ENCODE measurements around the gene OVCA2.
A peak's percentile ranks its signal among the peaks of the same experiment; 100 is the strongest.

Gene OVCA2

DNA sequence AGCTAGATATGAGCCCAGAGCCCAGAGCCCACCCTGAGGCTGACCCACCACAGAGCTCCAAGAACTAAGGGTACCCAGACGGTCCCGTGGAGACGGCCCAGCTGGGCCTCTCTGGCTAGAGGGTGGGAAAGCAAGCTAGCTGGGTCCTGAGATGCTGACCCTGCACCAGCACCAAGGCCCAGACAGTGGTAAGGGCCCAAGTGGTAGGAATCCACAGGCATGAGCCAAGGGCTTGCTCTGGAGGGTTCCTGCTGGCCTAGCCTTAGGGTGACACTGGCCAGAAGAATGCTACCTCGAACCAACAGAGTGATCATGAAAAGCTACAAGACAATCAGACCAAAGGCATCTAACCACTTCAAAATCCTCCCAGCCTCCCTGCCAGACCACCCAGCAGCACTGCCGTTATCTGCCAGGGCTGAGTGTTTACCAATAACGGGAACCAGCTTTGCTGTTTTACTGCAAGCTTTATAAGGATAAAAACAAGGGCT, 26.3 kb downstream of the OVCA2 start:
- DNase-seq = no peak

DNA sequence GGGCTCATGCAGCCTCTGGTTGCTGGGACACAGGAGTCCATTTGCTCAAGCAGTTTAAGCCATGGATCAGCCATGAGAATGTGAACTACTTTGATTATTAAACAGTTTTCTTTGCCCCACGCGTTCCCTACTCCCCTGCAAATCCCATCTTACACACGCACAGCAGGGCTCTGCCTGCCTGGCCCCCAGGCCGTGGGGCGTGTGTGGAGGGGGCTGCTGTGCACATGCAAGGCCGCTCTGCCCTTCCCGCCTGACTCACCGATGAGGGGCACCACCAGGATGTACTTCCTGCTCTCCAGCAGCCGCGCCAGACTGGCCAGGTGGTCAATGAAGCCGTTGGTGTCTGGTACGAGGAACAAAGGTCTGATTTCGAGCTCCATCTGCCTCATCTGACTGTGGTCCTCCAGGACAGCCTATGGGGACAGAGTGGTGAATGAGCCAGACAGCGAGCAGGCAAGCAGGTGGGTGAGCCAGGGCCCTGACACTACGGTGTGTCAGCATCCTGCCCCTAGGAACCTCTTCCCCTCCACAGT, 26.8 kb downstream of the OVCA2 start:
- no peak for DNase-seq

DNA sequence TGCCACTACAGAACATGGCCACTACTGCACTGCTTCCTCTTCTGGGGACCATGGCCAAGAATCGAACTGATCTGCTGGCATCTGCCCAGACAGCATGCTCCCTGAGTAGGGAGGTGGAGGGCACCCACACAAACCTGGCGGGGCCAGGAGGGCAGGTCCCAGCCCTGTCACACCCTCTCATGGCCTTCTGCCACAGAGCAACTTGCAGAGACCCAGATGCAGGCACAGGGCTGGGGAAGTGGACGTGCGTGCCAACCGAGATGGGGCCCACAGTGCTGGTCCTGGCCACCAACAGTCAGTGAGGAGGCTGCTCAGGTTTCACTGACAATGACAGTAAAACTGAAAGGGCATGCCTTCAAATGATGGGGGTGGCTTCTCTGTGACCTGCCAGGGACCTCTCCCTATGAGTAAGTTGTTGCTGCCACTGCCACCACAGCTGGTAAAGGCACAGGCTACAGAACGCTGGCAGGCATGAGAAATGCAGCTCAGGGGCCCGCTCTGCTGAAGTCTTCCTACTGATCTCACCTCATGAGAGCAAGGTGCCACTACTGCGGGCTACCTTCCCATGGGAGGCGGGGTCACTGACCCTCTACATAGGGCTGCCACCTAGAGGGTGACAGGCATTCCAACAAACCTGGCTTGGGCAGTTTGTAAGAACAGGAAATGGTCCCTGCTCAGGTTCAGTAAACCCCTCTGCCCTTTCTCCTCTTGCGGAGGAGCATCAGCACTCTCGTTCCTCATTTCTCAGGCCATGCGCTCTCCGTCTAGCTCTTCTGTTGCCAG, 28.6 kb downstream of the OVCA2 start:
- no peak for DNase-seq

DNA sequence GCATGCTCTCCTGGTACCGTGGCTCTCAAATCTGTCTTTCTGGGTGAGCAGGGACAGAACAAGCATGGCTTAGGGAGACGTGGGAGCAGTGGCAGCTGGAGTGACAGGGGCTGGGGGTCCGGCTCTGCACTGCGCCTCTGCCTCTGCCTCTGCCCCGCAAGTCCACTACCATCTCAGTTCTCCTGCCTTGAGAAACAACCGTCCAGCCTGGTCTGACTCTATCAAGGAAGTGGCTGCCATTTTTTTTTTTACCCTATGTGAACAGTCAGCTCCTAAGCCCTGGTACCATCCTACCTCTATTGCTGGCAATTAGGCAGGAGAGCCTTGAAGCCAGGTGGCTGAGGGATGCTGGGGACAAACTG, 29.2 kb downstream of the OVCA2 start:
- DNase-seq = no peak

DNA sequence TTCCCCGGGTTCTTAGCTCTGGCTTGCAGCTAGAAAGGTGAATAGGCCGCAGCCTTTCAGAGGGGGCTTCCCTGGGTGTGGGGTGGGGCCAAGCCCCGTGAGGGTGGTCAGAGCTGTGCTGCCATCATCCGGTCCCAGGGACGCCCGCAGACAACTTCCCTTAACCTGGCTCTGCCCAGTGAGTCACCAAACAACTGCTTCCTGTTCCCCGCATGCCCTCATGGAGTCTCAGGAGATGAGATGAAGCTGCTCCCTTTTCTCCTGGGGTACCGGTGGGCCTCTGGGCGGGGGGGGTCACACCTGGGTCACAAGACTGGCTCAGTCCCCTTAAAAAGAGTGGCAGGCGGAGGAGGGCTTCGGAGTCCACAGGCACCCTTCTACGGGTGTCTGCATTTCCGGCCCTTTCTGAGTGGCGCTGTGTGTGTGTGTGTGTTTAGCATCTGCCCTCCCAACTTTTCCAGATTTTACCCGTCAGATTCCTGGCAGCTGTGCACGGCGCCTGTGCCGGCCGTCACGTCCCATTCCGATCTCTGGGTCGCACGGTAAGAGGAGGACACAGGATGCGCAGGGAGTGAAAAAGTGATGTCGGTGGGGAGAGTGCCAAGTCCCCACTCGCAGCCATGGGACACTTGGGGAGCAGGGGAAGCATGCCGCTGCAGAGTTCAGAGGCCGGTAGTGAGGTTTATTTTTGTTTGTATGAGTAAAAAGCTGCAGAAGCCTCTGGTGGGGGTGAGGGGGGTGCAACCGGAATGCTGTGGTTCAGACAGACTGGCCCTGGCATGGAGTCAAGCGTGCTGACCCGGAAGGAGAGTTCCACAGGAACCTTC, 29.8 kb downstream of the OVCA2 start:
- no peak for DNase-seq

DNA sequence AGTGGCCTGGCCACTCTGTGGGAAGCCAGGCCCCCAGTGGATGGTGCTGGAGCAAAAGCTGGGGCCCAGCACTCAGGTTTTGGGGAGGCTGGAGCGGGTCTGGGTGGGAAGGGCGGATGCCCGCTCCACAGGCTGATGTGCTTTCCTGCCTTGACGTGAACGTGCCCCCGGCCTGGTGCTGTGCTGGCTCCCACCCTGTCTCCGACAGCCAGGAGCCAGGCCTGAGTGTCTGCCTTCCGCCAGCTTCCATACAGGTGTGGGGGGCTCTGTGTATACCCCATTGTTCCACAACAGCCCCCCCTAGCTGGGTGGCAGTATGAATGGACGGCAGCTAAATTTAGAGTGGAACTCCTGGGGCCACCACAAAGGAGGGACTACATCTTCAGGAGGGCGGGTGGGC, 33.1 kb downstream of the OVCA2 start:
- no peak for DNase-seq

DNA sequence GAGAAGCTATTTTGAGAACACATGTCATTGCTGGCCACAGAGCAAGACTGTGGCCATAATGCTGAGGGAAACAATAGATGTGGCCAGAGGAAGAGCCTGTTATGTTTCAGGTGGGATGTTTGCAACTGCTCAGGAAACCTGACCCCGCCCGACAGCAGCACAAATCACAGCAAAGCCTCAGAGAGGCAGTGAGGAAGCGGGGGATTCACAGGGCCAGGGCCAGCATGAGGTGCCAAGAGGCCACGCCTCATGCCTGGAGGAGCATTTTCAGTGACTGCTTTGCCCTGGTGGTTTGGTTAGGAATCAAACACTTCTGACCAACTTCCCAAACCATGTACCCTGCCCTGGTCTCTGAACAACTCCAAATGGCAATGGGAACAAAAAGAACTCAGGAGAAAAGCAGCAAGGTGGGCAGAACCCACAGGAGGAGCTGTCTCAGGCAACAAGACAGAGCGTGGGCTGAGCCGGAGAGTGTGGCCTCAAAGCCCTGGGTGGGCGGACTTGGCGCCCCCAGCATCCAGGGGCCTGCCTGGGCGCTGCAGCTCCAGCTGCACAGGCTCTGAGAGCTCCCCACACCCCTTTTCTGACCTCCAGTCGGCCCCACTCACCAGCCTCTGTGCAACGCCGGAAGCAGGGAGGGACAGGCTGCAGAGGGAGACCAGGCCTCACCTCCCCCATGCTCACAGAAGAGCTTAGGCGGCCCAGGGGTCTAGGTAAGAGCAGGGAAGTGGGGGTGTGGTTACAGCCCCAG, 33.7 kb downstream of the OVCA2 start:
- DNase-seq = no peak

DNA sequence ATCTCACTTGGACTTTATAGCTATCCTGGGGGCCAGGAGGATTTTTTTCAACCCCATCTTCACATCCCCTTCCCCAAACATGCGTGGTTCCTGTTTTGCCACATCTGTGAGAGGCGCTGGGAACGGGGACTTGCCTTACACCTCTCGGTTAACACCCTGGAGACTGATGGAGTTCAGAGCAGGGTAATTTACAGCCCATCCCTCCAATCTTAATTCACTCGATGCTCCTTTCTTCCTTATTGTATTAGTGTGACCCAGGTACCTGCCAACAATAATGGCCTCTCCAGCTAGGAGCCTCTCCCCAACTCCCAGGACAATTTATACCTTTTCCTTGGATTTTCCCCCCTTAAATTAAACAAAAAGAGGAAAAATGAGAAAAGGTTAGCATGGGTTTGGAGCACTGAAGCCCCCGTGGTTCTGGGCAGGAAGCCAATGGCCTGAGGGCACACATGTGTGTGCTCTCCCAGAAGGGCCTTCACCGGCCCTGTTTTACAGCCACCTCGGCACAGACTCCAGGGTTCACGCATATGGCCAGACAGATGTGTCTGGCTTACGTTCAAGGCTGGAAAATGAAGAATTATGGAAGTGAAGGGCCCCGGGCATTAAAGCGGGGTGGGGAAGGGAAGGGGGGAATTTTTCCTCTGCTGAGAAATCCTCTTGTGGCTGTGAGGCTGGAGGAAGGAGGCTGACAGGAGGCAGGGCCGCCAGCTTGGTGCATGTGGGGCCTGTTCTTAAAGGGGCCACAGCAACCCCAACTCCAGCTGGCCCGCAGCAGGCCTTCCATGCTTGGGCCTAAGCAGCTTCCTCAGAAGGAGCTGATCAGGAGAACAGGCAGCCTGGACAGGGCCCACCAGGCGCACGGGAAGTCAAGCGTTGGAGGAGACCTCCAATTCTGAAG, 34.5 kb downstream of the OVCA2 start:
- DNase-seq = no peak

DNA sequence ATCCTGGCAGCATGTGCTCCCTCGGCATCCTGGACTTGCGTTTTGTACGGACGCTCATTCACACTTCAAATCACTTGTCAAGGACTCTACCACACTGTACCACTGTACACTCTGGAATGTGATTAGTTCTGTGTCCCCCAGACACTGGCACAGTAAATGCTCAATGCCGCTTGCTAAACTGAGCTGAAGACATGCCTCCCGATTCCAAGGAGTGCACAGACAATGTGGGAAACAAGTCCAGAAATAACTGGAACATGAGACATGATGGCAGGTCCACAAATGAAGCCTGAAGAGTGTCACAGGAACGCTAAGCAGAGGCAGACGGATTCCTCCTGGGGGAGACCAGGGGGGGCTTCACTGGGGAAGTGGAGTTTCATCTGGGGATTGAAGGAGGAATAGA, 35.2 kb downstream of the OVCA2 start:
- no peak for DNase-seq

DNA sequence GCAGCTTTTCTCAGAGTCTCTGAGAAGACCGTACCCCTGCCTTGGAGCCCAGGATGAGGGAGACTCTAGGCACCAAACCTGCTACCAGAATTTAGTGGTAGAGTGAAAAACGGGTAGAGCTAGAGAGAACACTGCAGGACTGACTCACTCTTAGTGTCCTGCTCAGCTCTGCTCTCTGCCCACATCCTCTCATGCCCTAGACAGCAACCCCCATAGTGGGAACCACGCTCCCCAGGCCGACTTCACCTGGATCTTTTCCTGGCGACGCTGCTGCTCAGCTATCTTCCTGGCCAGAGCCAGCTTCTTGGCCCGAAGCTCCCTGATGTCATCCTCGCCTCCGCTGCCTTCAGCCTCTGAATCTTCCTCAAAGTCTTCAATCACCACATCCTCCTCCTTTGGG, 39.7 kb downstream of the OVCA2 start:
- no peak for DNase-seq

DNA sequence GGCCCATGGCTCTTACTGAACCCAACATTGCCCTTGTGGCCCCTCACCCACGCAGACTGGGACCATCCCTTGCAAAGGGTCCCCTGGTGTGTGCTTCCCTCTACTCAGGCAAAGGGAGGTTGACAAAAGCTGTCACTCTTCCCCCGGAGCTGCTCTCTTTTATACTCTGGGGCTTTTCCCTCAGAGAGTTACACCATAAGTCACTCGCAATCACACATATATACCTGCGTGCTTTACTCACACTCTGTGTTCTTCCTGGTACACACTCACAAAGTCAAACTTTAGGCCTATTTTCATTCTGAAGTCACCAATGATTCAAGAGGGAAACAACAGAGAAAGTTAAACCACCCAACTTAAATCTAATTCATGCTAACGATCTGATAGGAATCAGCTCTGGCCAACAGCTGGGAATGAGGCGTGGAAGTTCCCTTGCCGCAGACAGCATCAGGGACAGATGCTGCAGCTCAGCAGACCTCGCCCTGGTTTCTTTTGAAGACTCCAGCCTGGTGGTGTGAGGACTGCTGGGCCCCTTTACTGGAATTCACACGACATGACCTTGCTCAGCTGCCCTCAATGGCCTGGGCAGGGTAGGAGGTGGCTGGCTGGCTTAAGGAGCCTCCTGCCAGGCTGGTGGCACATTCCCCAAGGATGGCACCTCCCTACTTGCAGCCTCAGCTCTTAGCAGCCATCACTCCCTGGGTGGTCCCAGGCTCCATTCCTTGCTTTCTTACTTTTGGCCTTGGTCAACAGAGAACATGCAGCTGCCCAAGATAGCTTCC, 40.4 kb downstream of the OVCA2 start:
- no peak for DNase-seq

DNA sequence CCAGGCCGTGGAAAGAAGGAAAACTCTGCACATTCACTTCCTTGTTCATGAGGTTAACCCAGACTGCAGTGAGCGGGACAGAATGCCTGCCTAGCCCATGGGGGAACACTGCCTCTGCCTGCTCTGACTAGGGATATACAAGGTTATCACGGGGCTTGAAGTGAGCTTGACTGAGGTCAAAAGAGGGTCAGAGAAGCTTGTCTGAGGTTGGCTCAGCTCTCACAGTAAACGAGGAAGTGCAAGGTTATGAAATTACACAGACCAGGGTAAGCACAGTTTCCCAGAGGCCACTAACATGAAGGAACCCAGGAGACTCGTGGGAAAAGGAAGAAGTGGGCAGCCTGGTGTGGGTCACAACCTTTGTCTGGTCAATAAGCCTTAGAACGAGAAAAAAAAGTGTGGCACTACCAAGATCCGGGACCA, 41.8 kb downstream of the OVCA2 start:
- no peak for DNase-seq

DNA sequence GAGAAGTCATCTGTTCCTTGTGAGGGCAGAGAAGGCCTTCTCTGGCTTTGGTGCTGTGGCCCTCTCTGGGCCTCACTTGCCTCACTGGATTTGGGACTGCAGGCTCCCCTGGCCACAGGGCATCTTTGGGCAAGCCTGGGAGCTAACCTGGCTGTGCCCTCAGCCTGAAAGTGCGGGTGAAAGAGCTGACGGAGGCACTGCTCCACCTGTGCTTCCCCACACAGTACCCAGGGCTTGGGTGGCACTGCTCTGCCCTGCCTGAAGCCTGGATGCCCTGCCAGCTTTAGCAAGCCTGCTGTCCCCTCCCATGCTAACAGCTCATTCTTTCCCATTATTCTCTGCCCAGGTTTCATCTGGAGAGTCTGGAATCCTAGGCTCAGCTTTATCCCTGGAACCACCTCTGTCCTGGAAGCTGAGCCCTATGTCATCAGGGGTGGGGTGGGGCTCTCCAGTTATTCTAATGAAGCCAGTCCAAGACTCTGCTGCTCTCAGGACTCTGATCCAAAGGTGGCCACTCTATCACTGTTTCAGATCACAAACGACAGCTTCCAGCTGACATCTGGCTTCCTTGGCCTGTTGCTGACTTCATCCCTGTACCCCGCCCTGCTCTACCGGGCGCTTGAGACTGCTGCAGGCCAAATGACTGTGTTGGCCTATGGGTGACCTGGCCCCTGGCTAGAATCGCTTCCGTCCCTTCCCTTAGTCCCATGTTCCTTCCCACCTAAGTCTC, 42.4 kb downstream of the OVCA2 start:
- DNase-seq = no peak

DNA sequence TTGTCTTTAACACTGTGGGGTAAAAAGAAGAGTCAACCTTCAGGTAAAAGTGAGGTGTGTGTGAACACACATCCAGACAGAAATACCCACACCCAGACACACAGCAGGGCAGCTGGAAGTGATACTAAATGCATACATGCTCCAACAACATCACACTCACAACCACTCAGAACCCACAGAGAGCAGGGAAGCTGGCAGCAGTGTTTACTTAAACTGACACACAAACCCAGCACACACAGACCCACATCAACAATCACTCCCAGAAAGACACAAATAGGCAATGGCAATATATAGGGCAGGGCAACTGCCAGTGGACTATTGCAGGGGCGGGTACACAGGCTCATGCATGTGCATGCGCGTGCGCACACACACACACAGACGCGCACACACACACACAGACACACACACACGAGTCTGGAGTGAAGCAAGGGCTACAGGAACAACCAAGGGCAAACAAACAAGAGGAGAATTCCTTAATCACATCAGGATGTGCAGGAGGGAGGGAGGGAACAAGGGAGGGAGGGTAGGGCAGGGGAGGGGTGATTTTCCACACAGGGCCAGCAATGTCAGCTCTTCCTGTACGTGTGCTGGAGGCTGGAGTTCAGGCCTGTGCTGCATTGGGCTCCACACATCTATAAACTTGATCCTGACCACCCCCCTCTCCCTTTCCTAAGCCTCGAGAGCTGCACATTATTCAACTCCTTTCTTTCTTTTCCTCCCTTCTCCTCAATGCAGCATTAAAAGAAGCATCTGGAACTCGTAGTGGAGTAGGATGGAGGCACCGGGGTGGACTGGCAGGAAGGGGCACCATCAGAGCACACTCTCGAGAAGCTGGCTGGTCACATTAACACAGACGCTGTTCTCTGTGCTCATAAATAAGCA, 43.2 kb downstream of the OVCA2 start:
- DNase-seq = no peak

DNA sequence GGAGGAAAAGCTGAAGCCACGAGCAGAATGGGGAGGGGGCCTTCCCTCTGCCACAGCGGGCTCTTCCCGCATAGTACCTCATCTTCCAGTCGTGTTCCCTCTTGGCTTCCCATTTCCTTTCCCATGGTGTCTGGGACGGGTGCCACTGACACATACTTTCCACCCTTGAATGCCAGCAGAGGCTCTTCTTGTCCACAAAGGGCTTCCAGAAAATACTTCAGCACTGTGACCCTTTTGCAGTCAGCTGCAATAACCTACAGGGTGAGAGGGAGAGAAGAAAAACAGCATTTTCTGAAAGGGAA, 43.8 kb downstream of the OVCA2 start:
- DNase-seq = no peak

DNA sequence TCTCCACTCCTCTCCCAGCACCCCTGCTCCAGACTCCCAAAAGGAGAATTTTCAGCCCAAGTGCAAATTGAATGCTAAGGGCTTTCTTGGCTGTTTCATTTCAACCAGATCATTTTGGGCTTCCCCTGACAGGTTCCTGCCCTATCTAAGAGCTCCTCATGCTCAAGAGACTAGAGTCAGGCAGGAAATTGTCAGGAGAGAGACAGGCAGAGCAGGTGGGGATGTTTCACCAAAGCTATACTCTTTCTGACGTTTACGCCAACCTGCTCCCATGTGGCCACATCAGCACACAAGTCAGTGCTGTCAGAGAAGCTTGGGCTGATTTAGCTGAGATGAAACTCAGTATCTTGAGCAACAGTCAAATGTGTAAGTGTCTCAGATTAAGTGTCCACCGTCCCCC, 44.5 kb downstream of the OVCA2 start:
- DNase-seq = no peak

DNA sequence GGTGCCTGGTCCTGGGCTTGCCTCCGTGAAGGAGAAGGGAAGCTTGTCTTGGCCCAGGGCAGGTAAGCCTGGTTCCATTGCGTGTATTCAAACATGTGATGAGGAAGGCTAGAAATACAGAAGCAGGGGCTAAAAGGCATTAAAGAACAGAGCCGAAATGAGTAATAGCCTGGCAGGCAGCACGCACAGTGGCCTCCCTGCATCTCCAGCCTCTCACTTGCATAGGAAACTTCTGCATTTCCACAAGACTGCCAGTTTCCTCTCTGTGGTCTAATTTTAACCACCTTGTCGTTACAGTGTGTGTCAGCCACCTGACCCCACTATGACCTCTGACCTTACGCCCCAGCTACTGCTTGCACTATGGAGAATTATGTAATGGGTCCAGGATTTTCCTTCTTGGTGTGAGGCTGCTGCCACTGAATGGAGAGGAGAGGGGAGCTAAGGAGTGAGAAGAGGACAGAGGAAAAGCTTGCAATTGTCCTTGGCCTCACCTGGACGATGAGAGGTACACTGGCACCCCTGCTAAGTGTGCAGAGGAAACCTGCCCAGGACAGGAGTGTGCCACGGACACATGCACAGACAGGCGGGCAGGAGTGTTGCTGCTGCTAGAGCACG, 45.9 kb downstream of the OVCA2 start:
- DNase-seq = peak; percentile 33

DNA sequence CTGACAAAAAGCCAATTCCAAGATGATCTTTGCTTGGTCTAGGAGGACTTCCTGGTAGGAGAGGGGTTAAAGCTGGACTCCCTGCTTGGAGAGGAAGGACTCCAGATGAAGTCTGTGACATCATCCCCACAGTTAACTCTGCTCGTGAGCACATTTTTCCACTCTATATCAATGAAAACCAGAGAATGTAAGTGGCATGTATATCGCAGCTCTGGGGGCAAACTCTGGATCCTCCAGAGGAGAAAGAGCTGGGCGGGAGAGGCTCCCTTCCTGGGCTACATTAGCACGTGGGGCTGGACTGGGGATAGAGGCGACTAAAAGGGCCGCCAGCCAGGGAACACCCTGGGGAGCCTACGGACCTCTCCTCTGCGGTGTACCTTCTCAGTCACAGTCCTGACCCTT, 47.2 kb downstream of the OVCA2 start:
- no peak for DNase-seq

DNA sequence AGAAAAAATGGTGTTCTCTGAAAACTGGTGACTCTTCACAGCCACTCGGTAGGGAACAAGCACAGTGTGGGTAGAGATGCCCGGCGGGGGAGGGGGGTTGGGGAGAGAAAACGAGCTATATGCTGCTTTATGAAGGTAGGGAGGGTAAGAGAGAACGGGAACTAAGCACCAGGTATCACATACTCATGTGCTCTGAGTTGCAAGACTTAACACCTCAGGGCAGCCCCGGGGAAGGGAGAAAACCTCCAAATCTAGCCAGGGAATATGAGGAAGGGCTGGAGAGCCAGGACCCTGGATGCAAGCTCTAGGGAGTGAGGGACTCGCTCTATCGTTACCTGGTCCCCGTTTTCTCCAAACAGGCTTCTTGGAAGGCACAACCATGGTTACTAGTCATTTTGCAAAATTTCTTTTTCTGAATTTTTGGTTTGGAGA, 48.4 kb downstream of the OVCA2 start:
- DNase-seq = no peak

All from KG1 (cell line).